Brain microvascular endothelial cell (primary cell): ENCODE data around the gene PLXNA3.

ENCODE experiments used
- DNase-seq: peaks from one replicate; pipeline ENCODE4 v3.0.0-alpha.2; 2020
- H3K27ac ChIP-seq: fragments of 250-450 bp; sonication (Bioruptor Pico); 2 replicates; pipeline ENCODE4 v1.5.1; 2020; ENCODE audit warnings: mild to moderate bottlenecking, moderate library complexity
- H3K27me3 ChIP-seq: fragments of 250-450 bp; sonication (Bioruptor Pico); replicated peaks from 2 replicates; pipeline ENCODE4 v1.5.1; 2020; ENCODE audit warnings: mild to moderate bottlenecking
- H3K36me3 ChIP-seq: fragments of 250-450 bp; sonication (Bioruptor Pico); replicated peaks from 2 replicates; pipeline ENCODE4 v1.5.1; 2020; ENCODE audit warnings: mild to moderate bottlenecking
- H3K4me3 ChIP-seq: 2 replicates; pipeline ENCODE4 v1.5.1; 2011; ENCODE audit warnings: low read depth, mild to moderate bottlenecking, control low read depth, low read length, moderate library complexity
- CTCF ChIP-seq: IDR thresholded peaks from 2 replicates; pipeline ENCODE4 v1.5.1; 2011; ENCODE audit warnings: low read depth, mild to moderate bottlenecking, moderate library complexity, low read length, control low read depth, inconsistent platforms; ENCODE audit errors: missing control alignments
- in situ Hi-C: cut with HindIII; loops from 2 replicates; pipeline ENCODE4 v1.10.0; 2017; ENCODE audit warnings: low sequenced_read_pairs, low pct_ligation_motif_present

PLXNA3 gene

DNA sequence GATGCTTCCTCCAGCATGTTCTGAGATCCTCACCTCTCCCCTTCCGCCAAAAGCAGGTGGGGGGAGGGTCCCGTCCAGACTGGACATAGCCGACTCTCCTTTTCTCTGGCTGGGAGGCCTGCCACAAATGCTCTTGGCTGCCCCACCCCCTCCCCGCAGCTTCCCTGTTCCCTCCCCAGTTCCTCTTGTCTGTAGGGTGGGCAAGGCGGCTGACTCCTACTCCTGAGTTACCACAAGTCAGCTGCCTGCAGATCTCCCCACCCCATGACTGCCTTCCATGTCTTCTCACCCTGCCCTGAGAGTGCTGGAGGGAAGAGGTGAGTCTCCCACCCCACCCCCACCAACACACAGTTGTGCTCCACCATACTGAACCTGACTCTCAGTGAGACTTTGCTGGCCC, 26.7 kb upstream of the PLXNA3 start:
- no peaks in the 10 kb centered on the region for H3K27me3 ChIP-seq
- no peak overlapping the region for H3K4me3 ChIP-seq
- no peak for DNase-seq
- in situ Hi-C loops, result no loop called here
- H3K36me3 ChIP-seq, result peaks cover 15% of the 10 kb centered on the region
- H3K27ac ChIP-seq, result no peak overlapping the region
- no peak for TF ChIP-seq CTCF

DNA sequence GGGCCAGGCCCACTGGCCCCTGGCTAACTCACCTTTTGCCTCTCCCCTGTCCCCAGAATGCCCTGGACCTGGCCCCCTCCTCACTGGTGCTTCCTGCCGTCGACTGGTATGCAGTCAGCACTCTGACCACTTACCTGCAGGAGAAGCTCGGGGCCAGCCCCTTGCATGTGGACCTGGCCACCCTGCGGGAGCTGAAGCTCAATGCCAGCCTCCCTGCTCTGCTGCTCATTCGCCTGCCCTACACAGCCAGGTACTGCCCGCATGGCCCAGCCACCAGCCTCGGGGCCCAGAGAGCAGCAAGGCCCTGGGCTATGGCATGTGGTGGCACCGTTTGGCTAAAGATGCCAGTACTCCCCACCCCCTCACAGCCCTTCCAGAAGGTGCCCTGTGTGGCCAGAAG, 25.9 kb upstream of the PLXNA3 start:
- H3K27ac ChIP-seq, result no peak overlapping the region
- no peak overlapping the region for H3K4me3 ChIP-seq
- DNase-seq, result no peak
- H3K27me3 ChIP-seq, result no peaks in the 10 kb centered on the region
- in situ Hi-C loops, result no loop called here
- H3K36me3 ChIP-seq, result peaks cover 15% of the 10 kb centered on the region
- no peak for TF ChIP-seq CTCF

DNA sequence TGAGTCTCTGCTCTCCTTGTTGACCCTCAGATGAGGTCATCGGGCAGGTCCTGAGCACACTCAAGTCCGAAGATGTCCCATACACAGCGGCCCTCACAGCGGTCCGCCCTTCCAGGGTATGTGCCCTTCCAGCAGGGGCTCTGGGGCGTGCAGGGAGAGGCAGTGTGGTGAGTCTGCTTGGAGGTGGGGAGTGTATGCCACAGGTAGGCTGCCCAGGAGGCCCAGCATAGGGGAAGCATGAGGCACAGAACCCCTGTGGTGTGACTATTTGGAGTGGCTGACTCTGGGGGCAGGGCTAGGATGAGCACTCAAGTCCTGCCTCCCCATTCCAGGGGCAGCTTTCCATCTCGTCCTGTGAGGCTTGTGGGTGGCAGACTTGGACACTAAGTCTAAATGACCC, 24.5 kb upstream of the PLXNA3 start:
- Histone ChIP-seq H3K4me3 (no peak overlapping the region), H3K36me3 (peaks cover 15% of the 10 kb centered on the region), H3K27me3 (no peaks in the 10 kb centered on the region), H3K27ac (no peak overlapping the region)
- in situ Hi-C loops, result no loop called here
- TF ChIP-seq CTCF, result no peak
- DNase-seq, result no peak

GRCh38 chrX:154434394-154435168, 23.5 kb upstream of the PLXNA3 start:
- no peak for DNase-seq
- Histone ChIP-seq H3K4me3 (no peak overlapping the region), H3K36me3 (peaks cover 15% of the 10 kb centered on the region), H3K27me3 (no peaks in the 10 kb centered on the region), H3K27ac (no peak overlapping the region)
- in situ Hi-C loops, result no loop called here
- no peak for TF ChIP-seq CTCF

GRCh38 chrX:154435171-154435733, 22.8 kb upstream of the PLXNA3 start:
- Histone ChIP-seq H3K27ac (no peak overlapping the region), H3K4me3 (no peak overlapping the region), H3K27me3 (no peaks in the 10 kb centered on the region), H3K36me3 (peaks cover 15% of the 10 kb centered on the region)
- in situ Hi-C loops, result no loop called here
- DNase-seq, result no peak
- TF ChIP-seq CTCF, result no peak
